Activated gamma-delta T cell (primary cell): Measurements from ENCODE around the gene TOP2A.
"Not testable (repeated sequence)": the region's sequence is repeated elsewhere in the genome, so short reads cannot be mapped to it uniquely, and the experiment has no call there.

Source experiments
- DNase-seq: peaks from one replicate; lab custom pipeline; 2025; lab: John Stamatoyannopoulos, UW

TOP2A gene

DNA sequence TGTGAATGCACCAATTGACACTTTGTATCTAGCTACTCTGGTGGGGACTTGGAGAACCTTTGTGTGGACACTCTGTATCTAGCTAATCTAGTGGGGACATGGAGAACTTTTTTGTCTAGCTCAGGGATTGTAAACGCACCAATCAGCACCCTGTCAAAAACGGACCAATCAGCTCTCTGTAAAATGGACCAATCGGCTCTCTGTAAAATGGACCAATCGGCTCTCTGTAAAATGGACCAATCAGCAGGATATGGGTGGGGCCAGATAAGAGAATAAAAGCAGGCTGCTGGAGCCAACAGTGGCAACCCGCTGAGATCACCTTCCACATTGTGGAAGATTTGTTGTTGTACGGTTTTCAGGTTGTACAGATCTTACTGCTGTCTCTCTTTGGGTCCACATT is 41.2 kb downstream of the TOP2A start:
- not testable (repeated sequence) for DNase-seq

DNA sequence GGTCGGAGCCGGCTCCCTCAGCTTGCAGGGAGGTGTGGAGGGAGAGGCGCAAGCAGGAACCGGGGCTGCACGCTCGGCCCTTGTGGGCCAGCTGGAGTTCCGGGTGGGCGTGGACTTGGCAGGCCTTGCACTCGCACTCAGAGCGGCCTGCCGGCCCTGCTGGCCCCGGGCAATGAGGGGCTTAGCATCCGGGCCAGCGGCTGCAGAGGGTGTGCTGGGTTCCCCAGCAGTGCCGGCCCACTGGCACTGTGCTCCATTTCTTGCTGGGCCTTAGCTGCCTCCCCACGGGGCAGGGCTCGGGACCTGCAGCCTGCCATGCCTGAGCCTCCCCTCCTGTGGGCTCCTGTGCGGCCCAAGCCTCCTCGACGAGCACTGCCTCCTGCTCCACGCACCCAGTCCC is 41.9 kb downstream of the TOP2A start:
- DNase-seq: not testable (repeated sequence)

- no peak for DNase-seq
Measured at GRCh38 chr17:40374821-40375498, 42.7 kb downstream of the TOP2A start.

GRCh38 chr17:40373999-40374398 is 43.7 kb downstream of the TOP2A start:
- no peak for DNase-seq

DNA sequence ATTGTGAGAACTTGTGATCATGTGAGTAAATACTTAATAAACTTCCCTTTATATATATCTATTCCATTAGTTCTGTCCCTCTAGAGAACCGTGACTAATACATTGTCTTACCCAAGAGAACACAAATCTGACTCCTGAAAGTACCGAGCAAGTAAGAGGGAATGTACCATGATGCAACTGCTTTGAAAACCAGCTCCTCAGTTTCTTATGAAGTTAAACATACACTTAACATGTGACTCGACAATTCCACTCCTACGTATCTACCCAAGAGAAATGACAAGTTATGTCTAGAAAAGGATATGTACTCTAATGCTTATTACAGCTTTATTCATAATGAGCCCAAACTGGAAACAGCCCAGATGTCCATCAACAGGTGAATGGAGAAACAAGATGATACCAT is 44.4 kb downstream of the TOP2A start:
- no peak for DNase-seq

DNA sequence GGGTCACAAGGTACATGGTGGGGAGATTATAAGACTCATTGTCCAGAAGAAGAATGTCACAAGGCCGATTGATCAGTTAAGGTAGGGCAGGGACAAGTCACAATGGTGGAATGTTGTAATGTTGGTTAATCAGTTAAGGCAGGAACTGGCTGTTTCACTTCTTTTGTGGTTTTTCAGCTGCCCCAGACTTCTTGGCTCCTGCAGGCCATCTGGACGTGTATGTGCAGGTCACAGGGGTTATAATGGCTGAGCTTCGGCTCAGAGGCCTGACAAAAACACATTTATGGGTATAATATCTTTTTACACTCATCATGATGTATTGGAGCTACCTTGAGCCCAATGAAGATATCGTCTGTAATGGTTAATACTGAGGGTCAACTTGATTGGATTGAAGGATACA is 45.1 kb downstream of the TOP2A start:
- DNase-seq: not testable (repeated sequence)

- no peak for DNase-seq
Measured at GRCh38 chr17:40372031-40372430, 45.7 kb downstream of the TOP2A start.

GRCh38 chr17:40371261-40371929 is 46.3 kb downstream of the TOP2A start:
- no peak for DNase-seq

DNA sequence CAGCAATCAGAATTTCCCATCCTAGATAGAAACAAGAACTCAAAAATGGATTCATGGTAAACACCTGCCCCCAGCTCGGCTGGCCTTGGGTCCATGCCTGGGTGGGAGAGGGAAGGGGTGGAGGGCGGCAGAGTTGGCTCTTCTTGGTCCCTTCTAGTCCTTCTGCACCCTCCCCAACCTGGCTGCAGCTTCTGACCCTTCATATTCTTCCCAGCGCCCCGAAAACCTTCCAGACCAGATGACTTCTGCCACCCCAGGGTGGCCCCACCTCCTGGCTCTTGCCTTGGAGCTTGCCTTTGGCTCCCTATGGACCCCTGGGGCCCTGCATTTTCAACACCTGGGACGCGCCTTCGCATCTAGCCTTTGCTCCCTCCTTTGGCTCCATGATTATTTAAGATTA is 47.8 kb downstream of the TOP2A start:
- no peak for DNase-seq

- not testable (repeated sequence) for DNase-seq
Measured at GRCh38 chr17:40367728-40368127, 50.0 kb downstream of the TOP2A start.

DNA sequence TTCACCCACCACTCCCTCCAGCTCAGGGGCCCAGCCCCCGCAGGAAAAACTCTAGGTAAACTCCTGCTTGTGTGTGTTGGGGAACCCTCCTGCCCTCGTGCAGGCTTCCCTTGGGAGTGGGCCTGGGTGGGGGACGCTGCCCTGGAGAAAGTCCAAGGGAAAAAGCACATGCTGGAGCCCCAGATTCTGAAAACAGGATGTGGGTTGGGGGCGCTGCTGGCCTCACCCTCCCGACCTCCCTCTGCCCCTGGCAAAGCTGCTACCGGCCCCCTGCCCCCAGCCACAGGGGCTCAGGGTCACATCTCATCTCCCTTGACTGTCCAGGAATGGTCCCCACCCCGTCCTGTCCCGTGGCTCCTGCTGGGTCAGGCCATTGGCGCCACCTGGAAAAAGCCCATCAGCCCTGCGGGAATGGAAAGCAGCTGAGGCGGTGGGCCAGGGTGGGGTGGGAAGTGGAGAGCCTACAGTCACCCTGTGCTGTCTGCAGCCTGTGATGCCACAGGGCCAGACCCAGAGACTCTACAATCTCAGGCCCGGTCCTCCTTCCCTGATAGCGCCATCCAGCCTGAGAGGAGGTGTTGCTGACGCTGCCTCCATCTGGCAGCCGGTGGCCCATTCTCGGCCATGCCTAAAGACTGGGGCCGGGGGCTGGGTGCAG is 50.7 kb downstream of the TOP2A start:
- no peak for DNase-seq

- DNase-seq: no peak
Measured at GRCh38 chr17:40366076-40366860, 51.4 kb downstream of the TOP2A start.

GRCh38 chr17:40364906-40365305 is 52.8 kb downstream of the TOP2A start:
- DNase-seq: no peak

DNA sequence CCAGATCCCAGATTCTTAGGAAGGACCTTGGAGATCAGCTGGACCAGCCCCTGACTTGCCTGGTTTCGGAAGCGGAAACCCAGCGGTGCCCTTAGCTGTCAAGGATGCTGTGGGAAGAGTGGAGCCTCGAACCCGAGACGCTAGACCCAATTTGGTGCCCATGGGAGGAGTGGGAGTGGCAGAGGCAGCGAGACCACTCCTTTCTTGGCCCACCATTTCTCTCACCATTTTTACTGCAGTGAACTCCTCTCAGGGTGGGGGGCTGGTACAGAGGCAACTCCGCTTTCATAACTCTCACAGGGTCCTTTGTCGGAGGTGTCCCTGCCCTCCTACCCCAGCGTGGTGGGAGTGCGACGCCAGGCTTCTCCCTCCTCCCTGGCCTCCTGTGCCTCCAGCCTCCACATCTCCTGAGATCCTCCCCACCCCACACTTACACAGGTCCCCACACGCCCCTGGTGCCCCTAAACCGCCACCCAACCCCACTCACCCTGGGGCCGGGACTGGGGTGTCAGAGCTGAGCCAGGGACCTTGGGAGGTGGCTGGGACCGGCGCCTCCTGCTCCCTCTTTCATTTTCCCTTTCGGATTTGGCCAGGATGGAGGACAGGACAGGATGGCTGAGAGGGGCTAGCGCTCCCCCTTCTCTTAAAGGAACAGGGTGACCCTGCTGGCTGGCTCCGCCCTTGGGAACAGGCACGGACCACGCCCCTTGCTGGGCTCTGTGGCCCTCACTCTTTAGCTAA is 53.4 kb downstream of the TOP2A start, which contains the start of gene GJD3:
Gene GJD3, minus strand, starts transcription at position 617 of the 741 bp plus-strand sequence. CDS start 922 bp downstream, outside the sequence.
- DNase-seq: no peak

DNA sequence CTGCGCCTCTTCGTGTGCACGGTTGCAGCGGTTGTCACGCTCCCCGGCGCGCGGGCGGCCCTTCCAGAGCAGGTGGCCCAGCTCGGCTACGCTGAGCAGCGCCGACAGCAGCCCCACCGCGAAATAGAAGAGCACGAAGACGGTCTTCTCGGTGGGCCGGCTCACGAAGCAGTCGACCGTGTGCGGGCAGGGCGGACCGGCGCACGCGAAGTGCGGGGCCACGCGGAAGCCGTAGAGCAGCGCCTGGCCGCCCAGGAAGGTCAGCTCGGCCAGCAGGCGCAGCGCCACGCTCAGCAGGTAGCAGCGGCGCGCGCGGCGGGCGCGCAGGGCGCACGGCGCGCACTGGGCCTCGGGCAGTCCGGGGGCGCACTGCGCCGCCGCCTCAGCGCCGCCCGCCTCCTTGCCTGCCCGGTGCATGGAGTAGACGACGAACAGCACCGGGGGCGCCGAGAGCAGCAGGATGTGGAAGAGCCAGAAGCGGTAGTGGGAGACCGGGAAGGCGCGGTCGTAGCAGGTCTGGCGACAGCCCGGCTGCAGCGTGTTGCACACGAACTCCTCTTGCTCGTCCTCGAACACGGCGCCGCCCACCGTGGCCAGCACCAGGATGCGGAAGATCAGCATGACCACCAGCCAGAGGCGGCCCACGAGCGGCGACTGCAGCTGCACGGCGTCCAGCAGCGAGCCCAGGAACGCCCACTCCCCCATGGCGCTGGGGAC is 54.4 kb downstream of the TOP2A start:
- DNase-seq: no peak

GRCh38 chr17:40362696-40363110 is 55.0 kb downstream of the TOP2A start:
- peak; percentile 42 for DNase-seq

DNA sequence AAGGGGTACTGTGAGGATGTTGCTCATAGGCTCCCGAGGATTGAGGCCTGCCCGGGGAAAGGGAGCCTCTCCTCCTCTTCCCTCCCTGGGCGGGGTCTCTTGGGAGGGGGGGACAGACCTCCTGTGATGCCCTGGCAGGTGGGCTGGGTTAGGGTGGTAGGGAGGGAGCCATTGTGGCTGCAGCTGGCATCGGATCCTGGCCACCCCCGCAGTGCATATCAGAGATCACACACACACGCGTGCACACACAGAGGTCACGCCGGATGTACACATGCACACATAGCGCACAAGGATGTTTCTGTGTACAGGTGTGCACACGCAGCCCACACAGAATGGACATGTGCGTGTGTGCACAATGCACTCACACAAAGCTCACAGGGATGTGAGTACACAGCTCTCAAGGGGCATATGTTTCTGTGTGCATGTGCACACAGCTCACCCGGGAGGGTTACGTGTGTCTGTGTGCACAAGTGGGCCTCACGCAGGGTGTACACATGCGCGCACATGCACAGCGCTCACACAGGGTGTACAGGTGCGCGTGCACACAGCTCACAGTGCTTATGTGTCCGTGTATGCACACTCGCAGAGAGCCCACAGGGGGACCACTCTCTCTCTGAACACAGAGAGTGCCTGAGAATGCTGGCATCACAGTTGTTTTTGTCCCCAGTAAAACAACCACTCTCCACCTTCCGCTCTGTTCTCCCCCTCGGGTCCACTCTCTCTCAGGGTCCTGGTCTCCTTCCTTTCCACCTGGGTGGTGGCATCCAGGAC is 55.6 kb downstream of the TOP2A start:
- no peak for DNase-seq

GRCh38 chr17:40361063-40361924 is 56.4 kb downstream of the TOP2A start:
- DNase-seq: no peak

DNA sequence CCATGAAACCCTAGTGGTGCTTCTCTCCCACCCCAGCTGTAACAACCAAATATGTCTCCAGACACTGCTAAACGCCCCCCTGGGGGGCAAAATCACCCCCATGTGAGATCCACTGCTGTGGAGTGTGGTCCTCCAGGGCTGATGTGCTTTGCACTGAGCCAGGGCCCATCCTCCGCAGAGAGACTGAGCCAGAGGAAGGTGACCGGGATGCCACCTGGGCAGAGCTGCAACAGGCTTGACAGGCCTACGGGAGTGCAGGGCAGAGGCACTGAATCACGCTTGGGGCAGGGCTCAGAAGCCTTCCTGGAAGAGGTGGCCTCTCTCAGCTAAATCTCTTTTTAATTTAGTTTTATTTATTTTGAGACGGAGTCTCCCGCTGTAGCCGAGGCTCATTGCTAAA is 57.6 kb downstream of the TOP2A start:
- no peak for DNase-seq
